ENCODE measurements around the gene PCNP. TPM values are rescaled to one million over a fixed set of nuclear protein-coding genes. Genes with fewer than 3 reads are reported as not detected.
"Not testable (repeated sequence)": the region's sequence is repeated elsewhere in the genome, so short reads cannot be mapped to it uniquely, and the experiment has no call there.

PCNP gene
- total RNA-seq, 1 experiment from 2014 or later, result 194 TPM

GRCh38 chr3:101625879-101626278 lies 51.9 kb downstream of the PCNP start:
- intact Hi-C loops (cut with micrococcal nuclease; ENCODE audit: unreplicated experiment), result no loop called here
- no TSS peak for BruUV-seq (replicated peaks)
- Histone ChIP-seq H3K27me3 (replicated peaks; ENCODE audit: insufficient read depth, low read depth, low read length, poor library complexity) (no peaks in the 10 kb centered on the region), H3K4me3 (ENCODE audit: low read depth, low read length, poor library complexity, severe bottlenecking) (no peak overlapping the region), H3K9me3 (ENCODE audit: low read depth, low read length, poor library complexity, severe bottlenecking) (no peaks in the 10 kb centered on the region), H3K36me3 (ENCODE audit: insufficient read depth, low read length, poor library complexity, severe bottlenecking) (no peaks in the 10 kb centered on the region), H3K27ac (ENCODE audit: low read depth, low read length, poor library complexity, severe bottlenecking) (no peak overlapping the region), H3K4me1 (ENCODE audit: insufficient read depth, low read length, poor library complexity, severe bottlenecking) (no peaks in the 10 kb centered on the region)
- TF ChIP-seq, protein P1, sequence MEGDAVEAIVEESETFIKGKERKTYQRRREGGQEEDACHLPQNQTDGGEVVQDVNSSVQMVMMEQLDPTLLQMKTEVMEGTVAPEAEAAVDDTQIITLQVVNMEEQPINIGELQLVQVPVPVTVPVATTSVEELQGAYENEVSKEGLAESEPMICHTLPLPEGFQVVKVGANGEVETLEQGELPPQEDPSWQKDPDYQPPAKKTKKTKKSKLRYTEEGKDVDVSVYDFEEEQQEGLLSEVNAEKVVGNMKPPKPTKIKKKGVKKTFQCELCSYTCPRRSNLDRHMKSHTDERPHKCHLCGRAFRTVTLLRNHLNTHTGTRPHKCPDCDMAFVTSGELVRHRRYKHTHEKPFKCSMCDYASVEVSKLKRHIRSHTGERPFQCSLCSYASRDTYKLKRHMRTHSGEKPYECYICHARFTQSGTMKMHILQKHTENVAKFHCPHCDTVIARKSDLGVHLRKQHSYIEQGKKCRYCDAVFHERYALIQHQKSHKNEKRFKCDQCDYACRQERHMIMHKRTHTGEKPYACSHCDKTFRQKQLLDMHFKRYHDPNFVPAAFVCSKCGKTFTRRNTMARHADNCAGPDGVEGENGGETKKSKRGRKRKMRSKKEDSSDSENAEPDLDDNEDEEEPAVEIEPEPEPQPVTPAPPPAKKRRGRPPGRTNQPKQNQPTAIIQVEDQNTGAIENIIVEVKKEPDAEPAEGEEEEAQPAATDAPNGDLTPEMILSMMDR (conservative IDR thresholded peaks at IDR 0.05; ENCODE audit: low read depth, low read length), result no peak
- no peak for TF ChIP-seq EZH2 (IDR thresholded peaks at IDR 0.05; ENCODE audit: borderline replicate concordance, low read depth, low read length, poor library complexity, severe bottlenecking)
- no peak for DNase-seq (ENCODE audit: low spot score)
- ChIA-PET POLR2A (ENCODE audit: low non-redundant PET) (no interaction called here), CTCF (no interaction called here)

GRCh38 chr3:101629219-101629618 lies 55.2 kb downstream of the PCNP start:
- intact Hi-C loops (cut with micrococcal nuclease; ENCODE audit: unreplicated experiment), result no loop called here
- no TSS peak for BruUV-seq (replicated peaks)
- CTCF ChIA-PET, result no interaction called here
- no peaks in the 10 kb centered on the region for H3K27me3 ChIP-seq (replicated peaks; ENCODE audit: insufficient read depth, low read depth, low read length, poor library complexity)
- TF ChIP-seq, protein P1 (conservative IDR thresholded peaks at IDR 0.05; ENCODE audit: low read depth, low read length), result no peak
- TF ChIP-seq EZH2 (IDR thresholded peaks at IDR 0.05; ENCODE audit: borderline replicate concordance, low read depth, low read length, poor library complexity, severe bottlenecking), result no peak
- no peak overlapping the region for H3K4me3 ChIP-seq (ENCODE audit: low read depth, low read length, poor library complexity, severe bottlenecking)
- no peak for DNase-seq (ENCODE audit: low spot score)
- POLR2A ChIA-PET (ENCODE audit: low non-redundant PET), result no interaction called here
- no peaks in the 10 kb centered on the region for H3K4me1 ChIP-seq (ENCODE audit: insufficient read depth, low read length, poor library complexity, severe bottlenecking)
- H3K36me3 ChIP-seq (ENCODE audit: insufficient read depth, low read length, poor library complexity, severe bottlenecking), result no peaks in the 10 kb centered on the region
- H3K27ac ChIP-seq (ENCODE audit: low read depth, low read length, poor library complexity, severe bottlenecking), result no peak overlapping the region
- no peaks in the 10 kb centered on the region for H3K9me3 ChIP-seq (ENCODE audit: low read depth, low read length, poor library complexity, severe bottlenecking)

GRCh38 chr3:101631098-101631796 lies 57.3 kb downstream of the PCNP start:
- no peaks in the 10 kb centered on the region for H3K4me1 ChIP-seq (ENCODE audit: insufficient read depth, low read length, poor library complexity, severe bottlenecking)
- TF ChIP-seq EZH2 (IDR thresholded peaks at IDR 0.05; ENCODE audit: borderline replicate concordance, low read depth, low read length, poor library complexity, severe bottlenecking), result no peak
- TF ChIP-seq, protein P1 (conservative IDR thresholded peaks at IDR 0.05; ENCODE audit: low read depth, low read length), result no peak
- ChIA-PET POLR2A (ENCODE audit: low non-redundant PET) (no interaction called here), CTCF (no interaction called here)
- DNase-seq (ENCODE audit: low spot score), result no peak
- H3K27ac ChIP-seq (ENCODE audit: low read depth, low read length, poor library complexity, severe bottlenecking), result no peak overlapping the region
- H3K9me3 ChIP-seq (ENCODE audit: low read depth, low read length, poor library complexity, severe bottlenecking), result no peaks in the 10 kb centered on the region
- H3K4me3 ChIP-seq (ENCODE audit: low read depth, low read length, poor library complexity, severe bottlenecking), result no peak overlapping the region
- no TSS peak for BruUV-seq (replicated peaks)
- no peaks in the 10 kb centered on the region for H3K27me3 ChIP-seq (replicated peaks; ENCODE audit: insufficient read depth, low read depth, low read length, poor library complexity)
- H3K36me3 ChIP-seq (ENCODE audit: insufficient read depth, low read length, poor library complexity, severe bottlenecking), result no peaks in the 10 kb centered on the region
- intact Hi-C loops (cut with micrococcal nuclease; ENCODE audit: unreplicated experiment), result no loop called here

DNA sequence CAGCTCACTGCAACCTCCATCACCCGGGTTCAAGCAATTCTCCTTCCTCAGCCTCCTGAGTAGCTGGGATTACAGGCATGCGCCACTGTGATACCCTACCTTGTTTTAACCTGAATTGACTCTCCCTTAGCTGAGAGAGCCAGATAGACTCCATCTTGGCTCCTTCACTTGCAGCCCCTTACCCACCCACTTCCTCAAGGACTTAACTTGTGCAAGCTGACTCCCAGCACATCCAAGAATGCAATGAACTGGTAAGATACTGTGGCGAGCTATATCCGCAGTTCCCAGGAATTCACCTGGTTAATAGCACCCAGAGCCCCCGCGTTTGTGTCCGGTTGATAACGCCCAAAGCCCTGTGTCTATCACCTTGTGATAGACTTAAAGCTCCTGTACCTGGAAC lies 58.0 kb downstream of the PCNP start:
- H3K27me3 ChIP-seq (replicated peaks; ENCODE audit: insufficient read depth, low read depth, low read length, poor library complexity); DNase-seq (ENCODE audit: low spot score); POLR2A ChIA-PET (ENCODE audit: low non-redundant PET); CTCF ChIA-PET; H3K4me1 ChIP-seq (ENCODE audit: insufficient read depth, low read length, poor library complexity, severe bottlenecking); BruUV-seq (replicated peaks); H3K4me3 ChIP-seq (ENCODE audit: low read depth, low read length, poor library complexity, severe bottlenecking); H3K27ac ChIP-seq (ENCODE audit: low read depth, low read length, poor library complexity, severe bottlenecking); intact Hi-C loops (cut with micrococcal nuclease; ENCODE audit: unreplicated experiment); H3K36me3 ChIP-seq (ENCODE audit: insufficient read depth, low read length, poor library complexity, severe bottlenecking); H3K9me3 ChIP-seq (ENCODE audit: low read depth, low read length, poor library complexity, severe bottlenecking): not testable (repeated sequence)
